Measurements from ENCODE around the gene LYSMD1. TPM values are rescaled to one million over a fixed set of nuclear protein-coding genes. Genes with fewer than 3 reads are reported as not detected.
A peak's percentile ranks its signal among the peaks of the same experiment; 100 is the strongest.

The LYSMD1 gene
- total RNA-seq, 1 donor from 2014 or later: 21.1 TPM

- no peaks in the 10 kb centered on the region for H3K9me3 ChIP-seq
- H3K4me1 ChIP-seq: peaks cover 12% of the 10 kb centered on the region
- H3K4me3 ChIP-seq: no peak overlapping the region
- intact Hi-C loops (cut with DNase I): no loop called here
- DNase-seq (ENCODE audit: extremely low spot score in 2 of 2): no peak
- TF ChIP-seq CTCF (IDR thresholded peaks at IDR 0.05) (no peak), POLR2A (IDR thresholded peaks at IDR 0.05) (no peak)
- H3K36me3 ChIP-seq: peaks cover 0 to 42% of the 10 kb centered on the region in 2 donors
- no peak overlapping the region for H3K27ac ChIP-seq
- H3K27me3 ChIP-seq: no peaks in the 10 kb centered on the region
Observed at GRCh38 chr1:151171190-151171589, 5.5 kb upstream of the LYSMD1 start.

GRCh38 chr1:151167116-151167515 lies 1.4 kb upstream of the LYSMD1 start:
- TF ChIP-seq POLR2AphosphoS5 (IDR thresholded peaks at IDR 0.05; ENCODE audit: insufficient read depth in 1 of 2, low read depth in 1 of 2) (no peak), CTCF (IDR thresholded peaks at IDR 0.05) (no peak), POLR2A (IDR thresholded peaks at IDR 0.05) (no peak)
- intact Hi-C loops (cut with DNase I): no loop called here
- no peaks in the 10 kb centered on the region for H3K27me3 ChIP-seq
- peaks cover 30% of the 10 kb centered on the region for H3K4me1 ChIP-seq
- no peak for DNase-seq (ENCODE audit: extremely low spot score in 2 of 2)
- peak overlapping the region in 1 of 2 donors; percentile 72 for H3K4me3 ChIP-seq
- H3K27ac ChIP-seq: no peak overlapping the region
- H3K36me3 ChIP-seq: peaks cover 0 to 30% of the 10 kb centered on the region in 2 donors
- no peaks in the 10 kb centered on the region for H3K9me3 ChIP-seq

GRCh38 chr1:151166505-151166956 lies 829 bp upstream of the LYSMD1 start:
- H3K36me3 ChIP-seq: peaks cover 0 to 35% of the 10 kb centered on the region in 2 donors
- TF ChIP-seq CTCF (IDR thresholded peaks at IDR 0.05): no peak
- TF ChIP-seq POLR2AphosphoS5 (IDR thresholded peaks at IDR 0.05; ENCODE audit: insufficient read depth in 1 of 2, low read depth in 1 of 2): no peak
- TF ChIP-seq POLR2A (IDR thresholded peaks at IDR 0.05): no peak
- no peak for DNase-seq (ENCODE audit: extremely low spot score in 2 of 2)
- H3K27me3 ChIP-seq: no peaks in the 10 kb centered on the region
- peak overlapping the region; percentile 88 for H3K27ac ChIP-seq
- intact Hi-C loops (cut with DNase I): no loop called here
- H3K4me3 ChIP-seq: peak overlapping the region; percentile 72 to 82
- H3K9me3 ChIP-seq: no peaks in the 10 kb centered on the region
- H3K4me1 ChIP-seq: peaks cover 30% of the 10 kb centered on the region

GRCh38 chr1:151165281-151165737 lies 393 bp downstream of the LYSMD1 start:
- peak overlapping the region; percentile 72 to 82 for H3K4me3 ChIP-seq
- H3K9me3 ChIP-seq: no peaks in the 10 kb centered on the region
- H3K27ac ChIP-seq: peak overlapping the region; percentile 88
- no peak for TF ChIP-seq POLR2A (IDR thresholded peaks at IDR 0.05)
- no peak for TF ChIP-seq POLR2AphosphoS5 (IDR thresholded peaks at IDR 0.05; ENCODE audit: insufficient read depth in 1 of 2, low read depth in 1 of 2)
- no peak for TF ChIP-seq CTCF (IDR thresholded peaks at IDR 0.05)
- H3K4me1 ChIP-seq: peaks cover 38% of the 10 kb centered on the region
- peak in 1 of 2 donors; percentile 92 for DNase-seq (ENCODE audit: extremely low spot score in 2 of 2)
- intact Hi-C loops (cut with DNase I): no loop called here
- H3K27me3 ChIP-seq: no peaks in the 10 kb centered on the region
- H3K36me3 ChIP-seq: peaks cover 0 to 35% of the 10 kb centered on the region in 2 donors

- Histone ChIP-seq H3K27ac (peak overlapping the region; percentile 88), H3K27me3 (no peaks in the 10 kb centered on the region), H3K36me3 (peaks cover 0 to 36% of the 10 kb centered on the region in 2 donors), H3K4me3 (peak overlapping the region; percentile 72 to 82), H3K9me3 (no peaks in the 10 kb centered on the region), H3K4me1 (peaks cover 38% of the 10 kb centered on the region)
- intact Hi-C loops (cut with DNase I): no loop called here
- no peak for DNase-seq (ENCODE audit: extremely low spot score in 2 of 2)
- TF ChIP-seq CTCF (IDR thresholded peaks at IDR 0.05) (no peak), POLR2AphosphoS5 (IDR thresholded peaks at IDR 0.05; ENCODE audit: insufficient read depth in 1 of 2, low read depth in 1 of 2) (no peak), POLR2A (IDR thresholded peaks at IDR 0.05) (no peak)
Observed at GRCh38 chr1:151164732-151165280, 896 bp downstream of the LYSMD1 start.
